Stimulated activated CD8-positive, alpha-beta memory T cell treated with anti-CD3 and anti-CD28 coated beads, Interleukin-4, amount 100 ng/mL, for 4 hours (primary cell): ENCODE data around the gene ACSBG1.
"Not testable (repeated sequence)": the region's sequence is repeated elsewhere in the genome, so short reads cannot be mapped to it uniquely, and the experiment has no call there.

Experiments used
- DNase-seq, 2 donors: peaks; one replicate each; pipeline ENCODE4 v3.0.0-alpha.2; 2020; ENCODE audit warnings: low read depth in 2 of 2, low spot score in 1 of 2

The ACSBG1 gene

DNA sequence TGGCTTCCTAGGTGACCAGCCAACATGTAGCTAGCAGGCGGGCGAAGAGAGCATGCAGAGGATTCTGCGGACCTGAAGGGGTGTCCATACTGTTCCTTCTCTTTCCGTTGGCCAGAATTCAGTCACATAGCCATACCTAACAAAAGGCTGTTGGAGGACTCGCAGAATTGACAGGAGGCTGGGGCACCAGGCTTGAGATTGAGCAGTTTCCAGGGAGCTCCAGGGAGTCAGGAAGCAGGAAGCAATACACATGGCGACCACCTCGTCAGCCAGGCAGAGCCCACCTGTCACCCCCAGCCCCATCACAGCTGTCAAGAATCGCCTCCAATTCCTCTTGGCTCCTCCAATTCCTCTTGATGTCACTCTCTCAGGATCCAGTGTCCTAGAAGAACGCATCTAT lies 16.8 kb upstream of the ACSBG1 start:
- DNase-seq: no peak

DNA sequence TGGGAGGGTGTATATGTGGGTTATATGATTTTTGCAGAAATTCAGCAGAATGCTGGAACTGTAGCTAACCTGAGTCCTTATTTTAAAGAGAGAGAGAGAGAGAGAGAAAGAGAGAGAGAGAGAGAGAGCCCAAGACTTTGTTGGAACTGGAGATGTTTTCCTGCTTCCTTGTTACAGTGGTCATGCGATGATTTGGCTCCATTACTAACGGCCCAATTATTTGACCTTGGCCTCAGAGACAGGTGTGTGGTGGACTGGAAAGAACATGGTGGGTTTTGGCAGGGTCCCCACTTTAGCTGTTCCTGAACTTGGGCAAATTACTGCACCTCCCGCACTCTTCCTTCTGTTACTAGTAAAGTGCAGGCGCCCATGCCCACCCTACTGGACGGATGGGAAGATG lies 14.8 kb upstream of the ACSBG1 start:
- DNase-seq: no peak

DNA sequence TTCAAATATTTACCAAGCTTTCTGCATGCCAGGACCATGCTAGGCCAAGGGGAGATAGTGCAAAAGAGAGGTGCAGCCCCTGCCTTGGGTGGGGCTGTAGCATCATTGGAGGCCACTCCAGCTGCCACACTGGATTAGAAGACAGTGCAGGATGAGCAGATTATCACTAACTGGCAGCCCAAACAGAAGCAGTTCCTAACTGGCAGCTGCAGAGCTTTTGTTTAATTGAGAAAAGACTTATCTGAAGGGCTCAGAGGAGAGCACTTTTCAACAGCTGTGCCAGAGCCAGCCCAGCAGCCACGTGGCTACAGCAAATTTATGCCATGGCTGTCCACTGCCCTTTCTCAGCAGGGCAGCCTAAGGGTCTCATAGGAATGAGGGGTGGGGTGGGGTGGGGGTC lies 13.5 kb upstream of the ACSBG1 start:
- no peak for DNase-seq

DNA sequence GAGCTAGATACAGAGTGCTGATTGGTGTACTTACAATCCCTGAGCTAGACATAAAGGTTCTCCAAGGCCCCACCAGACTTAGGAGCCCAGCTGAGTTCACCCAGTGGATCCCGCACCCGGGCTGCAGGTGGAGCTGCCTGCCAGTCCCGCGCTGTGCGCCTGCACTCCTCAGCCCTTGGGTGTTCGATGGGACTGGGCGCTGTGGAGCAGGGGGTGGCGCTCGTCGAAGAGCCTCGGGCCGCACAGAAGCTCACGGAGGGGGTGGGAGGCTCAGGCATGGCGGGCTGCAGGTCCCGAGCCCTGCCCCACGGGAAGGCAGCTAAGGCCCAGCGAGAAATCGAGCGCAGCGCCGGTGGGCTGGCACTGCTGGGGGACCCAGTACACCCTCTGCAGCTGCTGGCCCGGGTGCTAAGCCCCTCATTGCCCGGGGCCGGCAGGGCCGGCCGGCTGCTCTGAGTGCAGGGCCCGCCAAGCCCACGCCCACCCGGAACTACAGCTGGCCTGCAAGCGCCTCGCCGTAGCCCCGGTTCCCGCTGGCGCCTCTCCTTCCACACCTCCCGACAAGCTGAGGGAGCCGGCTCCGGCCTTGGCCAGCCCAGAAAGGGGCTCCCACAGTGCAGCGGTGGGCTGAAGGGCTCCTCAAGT lies 11.7 kb upstream of the ACSBG1 start:
- DNase-seq: not testable (repeated sequence)

DNA sequence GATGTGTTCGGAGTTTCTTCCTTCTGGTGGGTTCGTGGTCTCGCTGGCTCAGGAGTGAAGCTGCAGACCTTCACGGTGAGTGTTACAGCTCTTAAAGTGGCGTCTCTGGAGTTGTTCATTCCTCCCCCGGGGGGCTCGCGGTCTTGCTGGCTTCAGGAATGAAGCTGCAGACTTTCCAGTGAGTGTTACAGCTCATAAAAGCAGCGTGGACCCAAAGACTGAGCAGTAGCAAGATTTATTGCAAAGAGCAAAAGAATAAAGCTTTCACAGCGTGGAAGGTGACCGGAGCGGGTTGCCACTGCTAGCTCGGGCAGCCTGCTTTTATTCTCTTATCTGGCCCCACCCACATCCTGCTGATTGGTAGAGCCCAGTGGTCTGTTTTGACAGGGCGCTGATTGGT lies 11.0 kb upstream of the ACSBG1 start:
- not testable (repeated sequence) for DNase-seq

- DNase-seq: no peak
These were observed 10.5 kb upstream of the ACSBG1 start for GRCh38 chr15:78244893-78245292.

DNA sequence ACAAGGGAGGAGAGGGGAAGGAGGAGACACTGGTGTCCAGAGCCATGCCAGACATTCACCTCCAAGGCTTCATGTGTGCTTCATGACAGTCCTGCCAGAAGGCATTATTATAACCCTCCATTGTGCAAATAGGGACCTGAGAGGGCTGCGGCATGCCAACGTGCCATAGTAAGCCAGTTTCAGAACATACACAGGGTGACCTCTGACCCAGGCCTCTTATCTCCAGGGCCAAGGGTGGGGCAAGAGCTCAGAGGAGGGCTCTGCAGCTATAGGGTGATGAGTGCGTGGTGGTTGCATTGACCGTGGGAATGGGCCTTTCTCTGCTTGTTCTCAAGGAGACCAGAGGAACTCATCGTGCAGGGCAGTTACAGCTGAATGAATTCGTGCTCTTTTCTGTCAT lies 9.7 kb upstream of the ACSBG1 start:
- no peak for DNase-seq

GRCh38 chr15:78243491-78243941 lies 9.2 kb upstream of the ACSBG1 start:
- DNase-seq: no peak

GRCh38 chr15:78243058-78243457 lies 8.7 kb upstream of the ACSBG1 start:
- no peak for DNase-seq

DNA sequence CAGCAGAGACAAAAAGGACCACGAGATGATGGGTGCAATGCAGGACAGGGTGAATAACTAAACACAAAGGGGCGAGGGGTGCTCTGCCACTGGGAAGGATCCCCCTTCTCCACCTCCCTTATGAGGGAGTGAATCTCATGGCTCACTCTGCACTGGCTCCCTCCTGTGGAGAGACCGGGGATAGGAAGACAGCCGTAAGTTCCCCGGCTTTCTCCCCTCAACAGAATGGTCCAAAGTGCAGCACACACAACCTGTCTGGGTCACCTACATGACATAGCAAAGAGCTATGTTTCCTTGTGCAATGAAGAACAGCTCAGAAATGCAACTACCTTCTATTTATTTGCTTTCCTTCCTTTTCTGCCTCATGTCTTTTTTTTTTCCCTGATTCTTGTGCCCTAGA lies 7.8 kb upstream of the ACSBG1 start:
- no peak for DNase-seq

GRCh38 chr15:78241017-78241416 lies 6.7 kb upstream of the ACSBG1 start:
- DNase-seq: peak; percentile 55 to 62

DNA sequence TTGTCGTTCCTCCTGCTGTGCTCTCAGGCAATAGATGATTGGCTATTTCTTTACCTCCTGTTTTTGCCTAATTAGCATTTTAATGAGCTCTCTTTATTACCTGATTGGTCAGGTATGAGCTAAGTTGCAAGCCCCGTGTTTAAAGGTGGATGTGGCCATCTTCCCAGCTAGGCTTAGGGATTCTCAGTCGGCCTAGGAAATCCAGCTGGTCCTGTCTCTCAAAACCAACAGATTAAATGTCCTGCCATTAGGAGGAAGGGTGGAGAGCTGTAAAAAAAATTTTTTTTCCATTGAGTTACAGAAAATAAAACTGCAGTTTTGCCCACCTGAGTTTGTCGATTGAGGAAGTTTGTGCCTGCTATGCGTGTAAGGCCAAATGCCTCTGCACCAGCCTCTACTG lies 5.4 kb upstream of the ACSBG1 start:
- DNase-seq: no peak

DNA sequence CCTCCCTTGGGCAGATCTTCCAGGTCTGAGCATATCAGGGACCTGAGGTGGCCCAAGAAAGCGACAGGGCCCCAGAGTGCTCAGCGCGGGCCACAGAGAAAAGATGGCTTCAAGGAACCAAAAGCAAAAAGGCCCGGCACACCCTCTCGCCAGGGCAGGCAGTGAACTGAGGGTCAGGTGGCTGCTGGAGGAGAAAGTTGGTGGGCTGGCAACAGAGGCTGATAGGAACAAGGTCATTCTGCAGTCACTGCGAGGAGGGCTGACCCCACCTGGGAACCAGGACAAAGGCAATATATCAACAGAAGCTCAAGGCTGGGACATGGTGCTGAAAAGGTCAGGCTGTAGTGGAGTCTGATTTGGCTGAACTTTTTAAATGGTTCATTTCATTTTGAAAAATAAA lies 2.8 kb upstream of the ACSBG1 start:
- DNase-seq: no peak

DNA sequence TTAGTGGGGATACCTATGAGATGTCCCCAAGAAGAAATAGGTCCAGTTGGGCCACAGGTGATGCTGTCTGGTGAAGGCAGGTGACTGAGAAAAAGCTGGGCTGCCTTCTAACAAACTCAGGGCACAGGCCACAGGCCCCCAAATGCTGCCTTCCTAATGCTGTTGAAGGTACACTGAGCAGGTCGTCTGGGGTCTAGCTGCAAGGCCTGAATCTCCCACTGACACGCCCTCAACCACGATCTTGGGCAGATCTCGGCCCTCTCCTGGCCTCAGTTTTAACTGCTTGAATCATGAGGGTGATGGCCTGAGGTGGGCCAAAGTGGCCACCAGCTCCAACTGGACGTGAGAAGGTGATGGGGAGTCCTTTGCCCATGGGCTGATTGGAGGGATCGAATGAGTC lies 2.1 kb upstream of the ACSBG1 start:
- DNase-seq: no peak

DNA sequence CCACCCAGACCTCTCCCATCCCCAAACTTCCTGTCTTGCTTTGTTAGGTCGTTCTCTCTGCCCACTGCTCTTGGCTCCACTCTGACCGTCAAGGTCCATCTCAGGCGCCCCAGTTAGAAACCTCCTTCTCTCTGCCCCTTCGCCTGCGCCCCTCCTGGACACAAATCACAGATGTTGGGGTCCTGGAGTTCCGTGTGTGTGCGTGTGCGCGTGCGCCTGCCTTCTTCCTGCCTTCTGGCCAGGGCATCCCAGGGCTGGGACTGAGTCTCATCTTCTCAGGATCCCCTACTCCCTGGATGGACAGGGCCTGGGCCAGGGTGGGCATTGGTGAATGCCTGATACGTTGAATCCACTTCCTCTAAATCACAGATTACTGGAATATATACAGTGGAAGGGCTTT lies 869 bp downstream of the ACSBG1 start:
- DNase-seq: no peak

GRCh38 chr15:78232951-78233350 lies 1.4 kb downstream of the ACSBG1 start:
- DNase-seq: no peak

GRCh38 chr15:78229431-78230406 lies 4.6 kb downstream of the ACSBG1 start:
- no peak for DNase-seq

DNA sequence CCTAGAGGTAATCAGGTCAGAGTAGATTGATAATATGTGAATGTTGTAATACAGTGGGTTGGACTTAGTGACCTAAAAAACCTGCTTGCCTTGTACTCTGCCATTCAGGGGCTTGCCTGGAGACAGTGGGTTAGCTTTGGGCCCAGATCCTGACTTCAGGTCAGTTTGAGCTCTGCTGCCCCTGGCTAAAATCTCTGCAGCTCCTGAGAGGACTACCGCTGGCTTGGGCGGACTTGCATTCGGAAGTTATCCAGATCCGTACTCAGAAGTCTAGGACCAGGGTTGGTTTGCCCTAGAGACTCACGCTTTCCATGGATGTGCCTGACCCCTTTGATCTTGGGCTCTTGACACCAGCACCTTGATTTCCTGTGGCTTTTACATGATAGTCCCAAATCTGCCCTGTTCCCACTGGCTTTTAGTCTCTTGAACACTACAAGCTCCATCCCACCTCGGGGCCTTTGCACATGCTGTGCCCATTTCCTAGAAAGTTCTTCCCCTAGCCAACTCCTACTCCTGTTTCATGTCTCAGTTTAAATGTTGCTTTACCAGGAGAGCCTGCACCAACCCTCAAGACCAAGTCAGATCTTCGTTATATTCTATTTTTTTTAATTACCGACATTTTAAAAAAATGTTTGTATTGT lies 5.9 kb downstream of the ACSBG1 start:
- no peak for DNase-seq

DNA sequence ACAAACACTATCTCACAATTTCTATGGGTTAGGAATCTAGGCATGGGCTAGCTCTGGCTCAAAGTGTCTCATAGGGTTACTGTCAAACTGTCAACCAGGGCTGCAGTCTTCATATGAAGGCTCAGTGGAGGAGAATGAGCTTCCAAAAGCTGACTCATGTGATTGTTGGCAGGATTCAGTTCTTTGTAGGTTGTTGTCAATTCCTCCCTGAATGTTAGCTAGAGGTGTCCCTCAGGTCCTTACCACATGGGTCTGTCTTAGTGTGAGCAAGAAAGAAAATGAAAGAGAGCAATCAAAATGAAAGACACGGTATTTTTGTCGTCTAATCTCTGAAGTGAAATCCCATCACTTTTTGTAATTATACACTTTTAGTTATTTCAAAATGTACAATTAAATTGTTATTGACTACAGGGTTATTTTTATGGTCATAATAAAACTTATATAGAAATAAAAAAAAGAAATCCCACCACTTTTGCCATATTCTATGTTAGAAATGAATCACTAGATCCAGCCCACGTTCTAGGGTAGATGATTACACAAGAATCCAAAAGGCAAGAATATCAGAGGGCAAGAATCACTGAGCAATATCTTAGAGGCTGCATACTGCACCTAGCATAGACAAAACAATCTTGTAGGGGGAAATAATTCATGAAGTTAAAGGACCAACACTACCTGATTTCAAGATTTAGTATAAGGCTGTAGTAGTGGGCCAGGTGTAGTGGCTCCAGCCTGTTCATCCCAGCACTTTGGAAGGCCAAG lies 8.4 kb downstream of the ACSBG1 start:
- no peak for DNase-seq

DNA sequence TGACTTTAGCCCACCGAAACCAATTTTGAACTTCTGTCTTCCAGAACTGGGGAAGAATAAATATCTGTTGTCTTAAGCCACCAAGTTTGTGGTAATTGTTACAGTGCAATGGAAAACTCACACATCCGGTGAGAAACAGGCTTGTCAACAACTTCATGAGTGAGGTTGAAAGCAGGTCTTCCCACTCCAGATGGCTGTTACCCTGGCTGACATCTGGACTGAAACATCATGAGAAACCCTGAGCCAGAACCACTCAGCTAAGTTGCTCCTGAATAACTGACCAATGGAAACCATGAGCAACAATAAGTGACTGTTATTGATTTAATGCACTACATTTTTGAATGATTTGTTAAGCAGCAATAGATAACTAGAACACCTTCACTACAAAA lies 10.3 kb downstream of the ACSBG1 start:
- DNase-seq: no peak

DNA sequence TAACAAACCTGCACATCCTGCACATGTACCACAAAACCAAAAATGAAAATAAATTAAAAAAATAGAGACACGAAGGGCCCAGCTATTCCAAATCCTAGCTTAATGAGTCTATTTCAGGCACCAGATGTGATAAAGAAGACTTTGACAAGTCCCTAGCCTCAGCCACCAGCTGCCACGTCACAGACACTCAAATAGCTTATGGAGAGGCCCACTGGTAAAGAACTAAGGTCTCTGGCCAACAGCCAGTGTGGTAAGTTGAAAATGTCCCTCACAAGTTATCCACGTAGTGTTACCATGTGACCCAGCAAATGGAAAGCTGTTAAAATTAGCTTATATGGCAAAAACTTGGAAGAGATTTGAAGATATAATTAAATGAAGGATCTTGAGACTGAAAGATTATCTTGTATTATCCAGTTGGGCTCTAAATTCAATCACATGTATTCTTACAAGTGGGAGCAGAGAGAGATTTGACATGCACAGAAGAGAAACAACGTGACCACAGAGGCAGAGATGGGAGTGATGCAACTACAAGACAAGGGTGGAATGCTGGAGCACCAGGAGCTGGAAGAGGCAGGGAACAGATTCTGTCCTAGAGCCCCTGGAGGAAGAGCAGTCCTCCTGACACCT lies 10.9 kb downstream of the ACSBG1 start:
- DNase-seq: no peak
